GM18951 (cell line): ENCODE measurements around the gene NDUFS6.

ENCODE experiments used
- POLR2A ChIP-seq: IDR thresholded peaks from 4 replicates; pipeline ENCODE4 v1.6.1; 2011; ENCODE audit warnings: mild to moderate bottlenecking; ENCODE audit not compliant: insufficient read length, insufficient read depth; ENCODE audit errors: extremely low read depth
- in situ Hi-C: fragments of 300-500 bp; cut with MboI; formaldehyde crosslinking; loops from one replicate; pipeline ENCODE4 v1.12.0; 2022; ENCODE audit warnings: low sequenced_read_pairs, mixed read lengths, inconsistent platforms; ENCODE audit not compliant: unreplicated experiment

The NDUFS6 gene

DNA sequence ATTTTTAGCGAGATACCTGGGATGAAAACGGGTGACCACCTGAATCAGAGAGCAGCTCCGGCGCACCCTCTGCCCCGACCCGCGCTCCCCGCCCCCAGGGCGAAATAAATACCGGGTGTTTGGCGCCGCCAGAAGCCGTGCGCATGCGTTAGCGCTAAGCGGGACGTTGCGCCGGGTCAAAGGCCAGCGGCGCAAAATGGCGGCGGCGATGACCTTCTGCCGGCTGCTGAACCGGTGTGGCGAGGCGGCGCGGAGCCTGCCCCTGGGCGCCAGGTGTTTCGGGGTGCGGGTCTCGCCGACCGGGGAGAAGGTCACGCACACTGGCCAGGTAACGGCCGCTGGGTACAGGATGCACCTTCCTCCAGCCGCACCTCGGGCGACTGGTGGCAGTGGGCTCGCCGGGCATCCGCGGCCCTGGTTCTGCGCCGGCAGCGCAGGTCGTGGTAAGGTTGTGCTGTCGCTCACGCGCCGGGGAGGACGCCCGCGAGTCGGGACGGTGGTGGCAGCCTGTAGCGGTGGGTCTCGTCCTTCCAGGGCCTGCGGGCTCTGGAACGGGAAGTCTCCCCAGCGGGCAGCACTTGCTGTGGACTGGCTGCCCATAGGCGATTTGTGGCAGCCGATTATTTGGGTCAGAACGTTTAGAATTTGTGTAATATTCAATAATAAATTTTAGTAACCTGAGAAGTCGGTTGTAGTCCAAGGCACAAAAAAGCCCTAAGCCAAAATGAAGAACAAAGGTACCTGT lies at the start of gene NDUFS6:
Gene NDUFS6 (plus strand): TSS at position 186 of the 745 bp plus-strand sequence. CDS start 11 bp downstream, at position 197.
- peak; percentile 86 for TF ChIP-seq POLR2A
- in situ Hi-C loops: no loop called here

DNA sequence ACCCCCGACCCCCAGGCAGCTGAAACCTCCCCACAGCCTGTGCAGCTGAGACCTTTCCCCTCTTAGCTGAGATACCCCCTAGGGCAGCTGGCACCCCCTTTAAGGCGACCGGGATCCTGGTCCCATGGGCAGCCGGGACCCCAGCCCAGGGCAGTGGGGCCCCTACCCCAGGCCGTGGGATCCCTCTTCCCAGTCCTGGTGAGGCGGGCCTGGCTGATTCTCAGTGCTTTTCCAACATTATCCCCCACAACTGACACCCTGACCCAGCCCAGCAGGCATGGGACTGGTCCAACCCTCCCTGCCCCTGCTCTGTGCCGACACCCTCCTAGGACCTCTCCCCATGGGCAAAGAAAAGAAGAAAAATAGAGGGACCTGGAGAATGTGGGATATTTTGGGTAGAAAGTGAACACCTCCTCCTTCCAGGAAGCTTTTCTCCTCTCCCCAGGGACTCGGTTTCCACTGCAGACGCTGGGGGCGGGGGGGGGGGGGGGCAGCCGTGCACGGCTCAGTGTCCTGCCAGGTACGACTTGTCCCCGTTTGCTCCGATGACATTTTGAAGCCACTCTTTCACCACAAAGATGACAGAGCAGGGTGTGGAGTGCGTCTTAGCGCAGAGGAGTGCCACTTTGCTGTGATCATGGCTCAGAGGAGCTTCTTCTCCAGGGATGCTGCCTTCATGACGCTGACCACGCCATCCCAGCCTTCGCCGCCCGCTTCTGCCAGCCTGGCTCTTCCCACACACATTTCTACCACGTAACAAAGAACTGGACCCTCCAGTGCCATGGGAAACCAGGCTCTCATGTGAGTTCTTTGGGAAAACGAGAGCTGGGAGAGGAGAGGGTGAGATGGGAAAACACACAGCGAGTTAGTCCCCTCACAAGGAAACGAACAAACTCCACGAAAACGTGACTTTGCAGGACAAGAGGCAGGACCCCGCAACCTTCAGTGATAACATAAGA lies 49.1 kb upstream of the NDUFS6 start:
- in situ Hi-C loops: loop anchor here (25.0 kb wide), 1 partner anchor 260 kb away; no protein-coding TSS in a partner anchor
- no peak for TF ChIP-seq POLR2A

DNA sequence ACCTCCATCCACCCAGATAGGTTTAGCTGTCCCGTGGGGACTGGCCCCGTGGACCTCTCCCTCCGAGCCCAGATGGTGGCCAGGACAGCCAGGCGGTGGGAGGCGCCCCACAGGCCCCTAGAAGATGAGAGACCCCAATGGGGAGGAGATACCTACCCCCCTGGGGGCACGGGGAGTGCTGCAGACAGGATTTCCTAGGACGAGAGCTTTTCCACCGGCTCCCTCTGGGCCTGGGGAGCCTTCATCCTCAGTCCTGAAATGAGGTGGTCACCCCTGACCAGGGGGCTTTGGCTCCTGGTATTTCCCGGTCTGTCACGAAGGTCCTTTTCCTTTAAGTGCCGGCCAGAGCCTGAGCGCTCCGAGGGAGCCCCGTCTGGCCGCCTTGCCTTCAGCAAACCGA lies 48.3 kb upstream of the NDUFS6 start:
- TF ChIP-seq POLR2A: no peak
- in situ Hi-C loops: loop anchor here (25.0 kb wide), 1 partner anchor 259 kb away; no protein-coding TSS in a partner anchor

DNA sequence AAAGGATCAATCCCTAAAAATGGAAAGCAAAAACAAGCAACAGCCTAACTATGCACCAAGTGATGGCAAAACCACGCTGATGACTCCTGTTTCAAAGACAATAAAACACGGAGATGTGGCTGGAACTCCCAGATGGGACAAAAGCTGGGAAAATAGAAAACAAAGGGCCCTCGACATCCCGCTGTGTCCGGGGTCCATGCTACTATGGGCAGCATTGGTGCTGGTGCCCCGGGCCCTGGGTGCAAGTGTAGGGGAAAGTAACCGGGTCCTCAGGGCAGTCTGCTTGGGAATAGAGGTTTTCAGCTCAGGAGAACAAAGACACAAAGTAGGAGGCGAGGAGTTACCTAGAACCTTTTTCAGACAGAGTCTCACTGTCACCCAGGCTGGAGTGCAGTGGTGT lies 47.7 kb upstream of the NDUFS6 start:
- TF ChIP-seq POLR2A: no peak
- in situ Hi-C loops: loop anchor here (25.0 kb wide), 1 partner anchor 259 kb away; no protein-coding TSS in a partner anchor

DNA sequence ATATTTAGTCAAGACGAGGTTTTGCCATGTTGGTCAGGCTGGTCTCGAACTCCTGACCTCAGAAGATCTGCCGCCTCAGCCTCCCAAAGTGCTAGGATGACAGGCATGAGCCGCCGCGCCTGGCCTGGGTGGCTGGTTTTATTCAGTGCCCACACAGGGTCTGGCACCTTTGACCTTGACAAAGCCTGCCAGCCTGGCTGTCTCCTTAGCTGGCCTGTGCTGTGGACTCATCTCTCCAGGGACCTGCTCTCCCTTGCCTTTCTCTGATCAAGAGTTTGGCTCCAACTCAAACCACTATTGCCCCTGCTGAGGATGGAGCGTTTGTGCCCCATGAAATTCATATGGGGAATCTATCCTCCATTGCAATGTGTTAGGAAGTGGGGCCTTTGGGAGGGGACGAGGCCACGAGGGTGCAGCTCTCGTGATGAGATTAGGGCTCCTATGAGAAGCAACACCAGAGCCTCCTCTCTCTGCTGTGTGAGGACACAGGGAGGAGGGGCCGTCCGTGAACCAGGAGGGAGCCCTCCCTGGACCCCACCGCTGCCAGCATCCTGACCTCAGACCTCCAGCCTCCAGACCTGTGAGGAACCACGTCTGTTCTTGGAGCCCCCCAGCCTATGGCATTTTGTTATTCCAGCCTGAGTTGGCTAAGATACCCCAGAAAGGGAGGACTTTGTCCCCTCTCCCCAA lies 46.5 kb upstream of the NDUFS6 start:
- in situ Hi-C loops: loop anchor here (25.0 kb wide), 1 partner anchor 258 kb away; no protein-coding TSS in a partner anchor
- no peak for TF ChIP-seq POLR2A

DNA sequence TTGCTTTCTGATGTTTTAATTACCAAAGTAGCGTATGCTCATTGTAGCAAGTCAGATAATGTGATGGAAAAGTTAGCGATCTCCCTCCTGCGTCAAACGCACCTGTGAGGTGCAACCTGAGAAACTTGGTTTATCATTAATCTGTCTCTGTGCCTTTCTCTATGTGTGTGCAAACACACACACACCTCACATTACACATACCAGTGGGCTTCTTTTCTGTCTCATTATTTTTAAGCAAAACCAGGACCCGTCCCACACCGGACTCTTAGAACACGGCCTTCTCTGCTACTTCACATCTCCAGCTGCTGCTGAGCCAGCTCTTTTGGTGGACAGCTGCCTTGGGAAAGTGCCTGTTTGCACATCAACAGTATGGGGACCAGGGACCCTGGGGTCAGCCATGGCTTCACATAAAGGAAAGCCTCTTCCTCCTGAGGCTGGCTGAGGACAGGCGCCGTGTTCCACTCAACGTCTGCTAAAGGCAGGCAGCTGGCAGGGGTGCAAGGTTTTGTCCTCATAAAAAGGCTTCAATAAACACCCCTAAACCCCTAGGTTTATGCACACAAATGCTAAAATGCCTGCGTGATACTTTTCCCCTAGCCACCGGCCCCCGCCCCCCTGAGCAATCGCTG lies 45.8 kb upstream of the NDUFS6 start:
- no peak for TF ChIP-seq POLR2A
- in situ Hi-C loops: loop anchor here (25.0 kb wide), 1 partner anchor 257 kb away; no protein-coding TSS in a partner anchor

DNA sequence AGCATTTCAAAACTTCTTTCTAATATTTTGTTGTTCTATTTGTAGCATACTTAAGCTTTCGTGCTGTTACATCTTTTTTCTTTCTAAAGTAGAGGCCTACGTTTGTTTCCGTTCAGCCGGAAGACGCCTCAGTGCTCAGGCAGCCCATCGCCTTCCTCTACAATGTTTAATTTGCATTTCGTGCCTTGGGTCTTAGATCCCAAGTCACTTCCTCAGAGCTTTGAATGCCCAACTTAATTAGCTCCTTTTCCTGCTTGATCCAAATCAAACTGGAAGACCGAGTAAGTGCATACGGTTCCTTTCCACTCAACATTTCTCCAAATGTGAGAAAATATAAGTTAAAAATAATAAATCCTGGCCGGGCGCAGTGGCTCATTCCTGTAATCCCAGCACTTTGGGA lies 44.7 kb upstream of the NDUFS6 start:
- in situ Hi-C loops: loop anchor here (25.0 kb wide), 1 partner anchor 256 kb away; no protein-coding TSS in a partner anchor
- TF ChIP-seq POLR2A: no peak

DNA sequence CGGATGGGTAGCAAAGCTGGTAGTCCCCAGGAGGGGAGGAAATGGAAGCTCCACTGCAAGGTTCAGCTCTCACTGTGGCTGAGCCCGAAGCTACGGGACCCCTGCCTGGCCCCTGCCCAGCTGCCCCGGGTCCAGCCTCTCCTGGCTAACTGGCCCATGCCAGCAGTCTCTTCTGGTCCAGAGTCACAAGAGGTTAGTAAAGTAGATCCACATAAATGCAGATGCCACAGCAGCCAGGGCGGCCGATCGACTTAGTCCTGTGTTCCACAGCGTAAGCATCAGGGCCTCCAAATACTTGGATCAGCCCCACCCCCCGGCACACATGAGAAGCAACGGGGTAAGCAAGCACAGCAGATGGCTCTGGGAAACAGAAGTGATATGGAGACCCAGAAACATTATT lies 43.7 kb upstream of the NDUFS6 start:
- in situ Hi-C loops: loop anchor here (25.0 kb wide), 1 partner anchor 255 kb away; no protein-coding TSS in a partner anchor

DNA sequence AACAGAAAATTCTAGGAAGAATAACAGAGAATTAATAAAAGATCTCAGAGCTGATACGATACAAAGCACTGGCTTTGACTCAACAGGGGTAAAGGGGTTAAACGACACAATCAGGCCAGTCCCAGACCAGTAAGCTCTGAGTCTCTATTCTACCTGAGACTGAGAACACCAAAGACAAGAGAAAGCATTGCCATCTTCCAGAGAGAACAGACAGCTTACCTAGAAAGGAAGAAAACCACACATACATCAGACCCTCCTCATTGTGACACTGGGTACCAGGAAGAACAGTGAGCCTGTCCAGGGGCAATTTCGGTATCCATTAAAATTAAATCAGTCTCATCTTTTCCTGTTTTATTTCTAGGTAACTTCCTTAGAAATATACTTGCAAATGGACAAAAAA lies 42.6 kb upstream of the NDUFS6 start:
- TF ChIP-seq POLR2A: no peak
- in situ Hi-C loops: loop anchor here (25.0 kb wide), 1 partner anchor 254 kb away; no protein-coding TSS in a partner anchor

More for the DNA sequence above, 43.7 kb upstream of the NDUFS6 start:
- no peak for TF ChIP-seq POLR2A

DNA sequence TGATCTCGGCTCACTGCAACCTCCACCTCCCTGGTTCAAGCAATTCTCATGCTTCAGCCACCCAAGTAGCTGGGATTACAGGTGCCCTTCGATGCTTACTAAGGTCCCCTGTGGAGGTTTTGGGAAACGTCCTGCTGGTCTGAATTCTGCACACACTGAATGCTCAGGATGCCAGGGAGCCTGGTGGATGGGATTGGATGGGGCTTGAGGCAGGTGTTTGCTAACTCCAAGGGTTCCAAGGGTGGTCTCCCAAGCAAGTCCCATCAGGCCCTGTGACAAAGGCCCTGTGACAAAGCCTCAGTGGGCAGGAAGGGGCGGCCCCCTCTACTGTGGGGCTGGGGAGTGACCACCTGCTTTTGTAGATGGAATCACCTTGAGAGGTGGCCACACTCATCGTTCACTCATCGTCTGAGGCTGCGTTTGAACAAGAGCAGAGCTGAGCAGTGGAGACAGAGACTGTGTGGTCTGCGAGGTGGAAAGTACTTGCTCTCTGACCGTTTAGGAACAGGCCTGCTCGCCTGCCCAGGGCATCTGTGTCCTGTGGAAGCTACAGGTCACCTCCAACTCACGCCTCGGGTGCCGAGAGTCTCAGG lies 41.7 kb upstream of the NDUFS6 start:
- in situ Hi-C loops: loop anchor here (25.0 kb wide), 1 partner anchor 253 kb away; no protein-coding TSS in a partner anchor
- TF ChIP-seq POLR2A: no peak

DNA sequence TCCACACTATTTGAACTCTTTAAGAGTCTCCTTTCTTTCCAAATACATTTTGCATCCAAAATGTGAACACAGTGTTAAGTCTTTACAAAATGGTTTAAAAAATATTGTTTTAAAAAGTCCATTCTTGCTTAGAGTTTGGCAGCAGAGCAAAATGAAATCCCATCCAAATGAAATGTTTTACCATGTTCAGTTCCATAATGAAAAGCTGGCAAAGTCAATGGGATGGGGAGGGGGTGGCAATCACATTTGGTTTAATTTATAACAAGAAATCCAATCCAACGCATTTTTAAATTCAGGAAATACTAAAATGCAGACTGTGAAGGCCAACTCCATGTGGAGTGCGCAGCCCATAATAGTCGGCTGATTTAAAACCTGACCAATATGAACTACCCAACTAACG lies 41.0 kb upstream of the NDUFS6 start:
- no peak for TF ChIP-seq POLR2A
- in situ Hi-C loops: loop anchor here (25.0 kb wide), 1 partner anchor 252 kb away; no protein-coding TSS in a partner anchor
